Astrocyte (in vitro differentiated cells and primary cell): ENCODE results near the gene GMDS.

Source experiments
- EZH2 ChIP-seq: IDR thresholded peaks from 2 replicates; pipeline ENCODE4 v1.6.1; 2012; ENCODE audit warnings: mild to moderate bottlenecking, low read length, inconsistent platforms; ENCODE audit not compliant: insufficient read depth
- TF ChIP-seq, protein P1 (sequence below): IDR thresholded peaks from 2 replicates; pipeline ENCODE4 v1.5.1; 2011; ENCODE audit warnings: low read depth, mild to moderate bottlenecking, inconsistent platforms, low read length, moderate library complexity; ENCODE audit not compliant: insufficient read depth

GRCh38 chr6:2191390-2191740 is 54.0 kb downstream of the GMDS start:
- no peak for TF ChIP-seq EZH2
- TF ChIP-seq, protein P1, sequence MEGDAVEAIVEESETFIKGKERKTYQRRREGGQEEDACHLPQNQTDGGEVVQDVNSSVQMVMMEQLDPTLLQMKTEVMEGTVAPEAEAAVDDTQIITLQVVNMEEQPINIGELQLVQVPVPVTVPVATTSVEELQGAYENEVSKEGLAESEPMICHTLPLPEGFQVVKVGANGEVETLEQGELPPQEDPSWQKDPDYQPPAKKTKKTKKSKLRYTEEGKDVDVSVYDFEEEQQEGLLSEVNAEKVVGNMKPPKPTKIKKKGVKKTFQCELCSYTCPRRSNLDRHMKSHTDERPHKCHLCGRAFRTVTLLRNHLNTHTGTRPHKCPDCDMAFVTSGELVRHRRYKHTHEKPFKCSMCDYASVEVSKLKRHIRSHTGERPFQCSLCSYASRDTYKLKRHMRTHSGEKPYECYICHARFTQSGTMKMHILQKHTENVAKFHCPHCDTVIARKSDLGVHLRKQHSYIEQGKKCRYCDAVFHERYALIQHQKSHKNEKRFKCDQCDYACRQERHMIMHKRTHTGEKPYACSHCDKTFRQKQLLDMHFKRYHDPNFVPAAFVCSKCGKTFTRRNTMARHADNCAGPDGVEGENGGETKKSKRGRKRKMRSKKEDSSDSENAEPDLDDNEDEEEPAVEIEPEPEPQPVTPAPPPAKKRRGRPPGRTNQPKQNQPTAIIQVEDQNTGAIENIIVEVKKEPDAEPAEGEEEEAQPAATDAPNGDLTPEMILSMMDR, result no peak
